Mucosa of descending colon (tissue), 3 donors: ENCODE data around the gene AQP6. TPM values are rescaled to one million over a fixed set of nuclear protein-coding genes. Genes with fewer than 3 reads are reported as not detected.

ENCODE experiments used
- ATAC-seq: fragments of 200-7000 bp; cut with Tn5 transposase; one replicate; pipeline ENCODE4 v1.9.1; 2020; ENCODE audit warnings: mild to moderate bottlenecking, moderate library complexity
- DNase-seq, 3 donors: peaks; one replicate each; pipeline ENCODE4 v3.0.0-alpha.2; 2020
- H3K36me3 ChIP-seq: fragments of 200-600 bp; one replicate; pipeline ENCODE4 v1.8.0; 2021; ENCODE audit warnings: low read depth, mild to moderate bottlenecking
- H3K4me1 ChIP-seq: fragments of 200-600 bp; one replicate; pipeline ENCODE4 v1.8.0; 2021; ENCODE audit warnings: low read depth, mild to moderate bottlenecking
- H3K4me3 ChIP-seq: fragments of 200-600 bp; one replicate; pipeline ENCODE4 v1.8.0; 2021; ENCODE audit warnings: mild to moderate bottlenecking
- H3K9me3 ChIP-seq: fragments of 200-600 bp; one replicate; pipeline ENCODE4 v1.8.0; 2021; ENCODE audit warnings: mild to moderate bottlenecking
- intact Hi-C, 2 donors: fragments of 100-400 bp; cut with DNase I in 1 of 2; cut with micrococcal nuclease in 1 of 2; formaldehyde crosslinking; loops; one replicate each; pipeline versions ENCODE4 v1.11.0 to v1.11.1; 2022; cut with DNase I, micrococcal nuclease
- total RNA-seq, 3 donors: library from RNA; stranded (reverse); fragmentation: NEBNext Ultra II Directional in 2 of 3; extraction: Animal tissue kit (Norgen Biotek cat#: 25700) in 2 of 3; gene quantifications; one replicate each; pipeline versions ENCODE4 v1.2.1 to v1.2.4, GENCODE V29; 2021 to 2023
- TF ChIP-seq, protein P1 (sequence below): fragments of 200-600 bp; IDR thresholded peaks from one replicate; pipeline ENCODE4 v1.8.0; 2022; ENCODE audit warnings: antibody characterized with exemption, mild to moderate bottlenecking
- donor health status: DM: no; HTN: no; CAD: no; lungs with moderate emphysema.
- donor health status: DM: no; HTN: no; CAD: no.
- donor health status: DM: no; HTN: yes; CAD: no.

The AQP6 gene
- total RNA-seq, 3 donors from 2014 or later = 0.54 TPM; not detected in 2

- ATAC-seq (no peak), DNase-seq (no peak)
- intact Hi-C loops = loop anchor here (5.0 to 10.0 kb wide), 2 partner anchors 88 to 106 kb away; partner anchors contain the start of gene ASIC1 (in 1 of the 2)
- H3K9me3 ChIP-seq = no peaks in the 10 kb centered on the region
- TF ChIP-seq, protein P1, sequence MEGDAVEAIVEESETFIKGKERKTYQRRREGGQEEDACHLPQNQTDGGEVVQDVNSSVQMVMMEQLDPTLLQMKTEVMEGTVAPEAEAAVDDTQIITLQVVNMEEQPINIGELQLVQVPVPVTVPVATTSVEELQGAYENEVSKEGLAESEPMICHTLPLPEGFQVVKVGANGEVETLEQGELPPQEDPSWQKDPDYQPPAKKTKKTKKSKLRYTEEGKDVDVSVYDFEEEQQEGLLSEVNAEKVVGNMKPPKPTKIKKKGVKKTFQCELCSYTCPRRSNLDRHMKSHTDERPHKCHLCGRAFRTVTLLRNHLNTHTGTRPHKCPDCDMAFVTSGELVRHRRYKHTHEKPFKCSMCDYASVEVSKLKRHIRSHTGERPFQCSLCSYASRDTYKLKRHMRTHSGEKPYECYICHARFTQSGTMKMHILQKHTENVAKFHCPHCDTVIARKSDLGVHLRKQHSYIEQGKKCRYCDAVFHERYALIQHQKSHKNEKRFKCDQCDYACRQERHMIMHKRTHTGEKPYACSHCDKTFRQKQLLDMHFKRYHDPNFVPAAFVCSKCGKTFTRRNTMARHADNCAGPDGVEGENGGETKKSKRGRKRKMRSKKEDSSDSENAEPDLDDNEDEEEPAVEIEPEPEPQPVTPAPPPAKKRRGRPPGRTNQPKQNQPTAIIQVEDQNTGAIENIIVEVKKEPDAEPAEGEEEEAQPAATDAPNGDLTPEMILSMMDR = no peak
- H3K36me3 ChIP-seq = no peaks in the 10 kb centered on the region
- peaks cover 3% of the 10 kb centered on the region for H3K4me1 ChIP-seq
- no peak overlapping the region for H3K4me3 ChIP-seq
Observed at GRCh38 chr12:49966511-49967041, 6.2 kb upstream of the AQP6 start.

DNA sequence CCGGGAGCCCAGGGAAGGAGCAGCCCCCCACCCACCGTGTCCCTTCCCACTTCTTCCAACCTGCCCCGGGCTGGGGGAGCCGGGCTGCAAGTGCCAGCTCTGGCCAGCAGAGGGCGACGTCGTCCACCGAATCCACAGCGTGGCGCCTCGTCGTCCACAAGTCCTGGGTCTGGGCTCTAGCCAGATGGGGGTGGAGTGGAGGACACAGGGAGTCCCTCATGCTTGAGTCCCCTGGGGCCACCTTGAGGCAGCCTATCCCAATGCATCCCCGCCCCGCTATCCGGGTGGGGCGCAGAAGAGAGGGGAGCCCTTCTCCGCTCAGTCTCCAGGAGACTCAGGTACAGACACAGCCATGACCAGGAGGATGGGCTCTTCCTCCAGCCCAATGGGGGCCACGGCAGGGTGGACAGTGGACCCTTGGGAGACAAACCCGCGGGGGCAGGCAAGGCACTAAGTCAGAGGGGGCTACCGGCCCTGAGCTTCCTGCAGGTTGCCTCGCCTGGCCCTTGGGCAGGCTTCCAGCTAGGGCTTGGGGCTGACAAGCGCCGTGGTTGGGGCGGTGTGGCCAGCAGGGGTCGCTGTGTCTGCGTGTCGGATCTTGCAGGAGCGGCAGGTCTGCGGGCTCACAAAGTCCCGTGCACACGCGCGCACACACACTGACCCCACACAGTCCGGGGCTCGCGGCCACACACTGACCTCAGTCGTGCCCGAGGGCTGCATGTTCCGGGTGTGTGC, 5.5 kb upstream of the AQP6 start:
- peaks cover 3% of the 10 kb centered on the region for H3K4me1 ChIP-seq
- H3K4me3 ChIP-seq = no peak overlapping the region
- H3K36me3 ChIP-seq = no peaks in the 10 kb centered on the region
- peak; percentile 91 to 96 (median 94) for DNase-seq
- ATAC-seq = peak; percentile 92
- TF ChIP-seq, protein P1 = peak; percentile 89
- intact Hi-C loops = loop anchor here (5.0 to 10.0 kb wide), 2 partner anchors 88 to 105 kb away; partner anchors contain the start of gene ASIC1 (in 1 of the 2)
- no peaks in the 10 kb centered on the region for H3K9me3 ChIP-seq

GRCh38 chr12:49967777-49968250, 4.9 kb upstream of the AQP6 start:
- H3K36me3 ChIP-seq = no peaks in the 10 kb centered on the region
- H3K4me1 ChIP-seq = peaks cover 3% of the 10 kb centered on the region
- DNase-seq (no peak), ATAC-seq (no peak)
- H3K9me3 ChIP-seq = no peaks in the 10 kb centered on the region
- intact Hi-C loops = loop anchor here (5.0 to 10.0 kb wide), 2 partner anchors 87 to 104 kb away; partner anchors contain the start of gene ASIC1 (in 1 of the 2)
- no peak overlapping the region for H3K4me3 ChIP-seq
- TF ChIP-seq, protein P1 = no peak

- no peak for DNase-seq
- no peak for ATAC-seq
Observed at GRCh38 chr12:49968471-49968870, 4.3 kb upstream of the AQP6 start.

DNA sequence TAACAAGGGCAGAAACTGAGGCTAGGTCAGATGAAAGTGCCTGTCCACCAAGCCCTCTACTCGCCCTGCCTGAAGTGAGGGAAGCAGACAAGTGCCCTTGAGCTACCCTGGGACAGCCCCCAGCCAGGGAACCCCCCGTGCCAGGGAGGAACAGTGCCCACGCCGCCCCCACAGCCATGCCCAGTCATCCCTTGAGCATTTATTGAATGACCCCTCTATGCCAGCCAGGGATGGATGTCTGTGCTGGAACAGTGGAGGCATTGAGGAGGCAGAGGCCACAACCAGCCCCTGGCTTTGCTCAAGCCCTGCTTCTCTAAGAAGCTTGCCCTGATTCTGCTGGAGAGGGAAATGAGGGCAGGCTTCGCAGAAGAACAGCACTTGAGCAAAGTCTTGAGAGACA, 3.7 kb upstream of the AQP6 start:
- intact Hi-C loops = loop anchor here (5.0 to 10.0 kb wide), 2 partner anchors 86 to 103 kb away; partner anchors contain the start of gene ASIC1 (in 1 of the 2)
- TF ChIP-seq, protein P1 = no peak
- H3K4me3 ChIP-seq = no peak overlapping the region
- ATAC-seq (no peak), DNase-seq (no peak)
- peaks cover 3% of the 10 kb centered on the region for H3K4me1 ChIP-seq
- no peaks in the 10 kb centered on the region for H3K9me3 ChIP-seq
- no peaks in the 10 kb centered on the region for H3K36me3 ChIP-seq

More at GRCh38 chr12:49968471-49968870, 4.3 kb upstream of the AQP6 start:
- no peak overlapping the region for H3K4me3 ChIP-seq
- intact Hi-C loops = loop anchor here (5.0 to 10.0 kb wide), 2 partner anchors 86 to 104 kb away; partner anchors contain the start of gene ASIC1 (in 1 of the 2)
- H3K36me3 ChIP-seq = no peaks in the 10 kb centered on the region
- TF ChIP-seq, protein P1 = no peak
- no peaks in the 10 kb centered on the region for H3K9me3 ChIP-seq
- peaks cover 3% of the 10 kb centered on the region for H3K4me1 ChIP-seq
